ENCODE results near the gene CNIH3. TPM values are rescaled to one million over a fixed set of nuclear protein-coding genes. Genes with fewer than 3 reads are reported as not detected.

CNIH3 gene
- total and polyA plus RNA-seq, 2 donors (not counting 1 experiment from before 2014, with no cell fraction given), result 0.72 to 1.8 TPM

GRCh38 chr1:224616756-224617409, 766 bp downstream of the CNIH3 start:
- H3K9me3 ChIP-seq (ENCODE audit: control extremely low read depth in 1 of 3, control insufficient read depth in 2 of 3, insufficient read depth in 1 of 3, low read length in 2 of 3), result peaks cover 0 to 4% (median 0%) of the 10 kb centered on the region in 3 donors
- H3K4me2 ChIP-seq (replicated peaks; ENCODE audit: low read depth, low read length, poor library complexity, severe bottlenecking), result peak overlapping the region; percentile 33
- no peak overlapping the region for H3K4me3 ChIP-seq (ENCODE audit: control extremely low read depth in 1 of 5, extremely low read depth in 1 of 5, insufficient read depth in 1 of 5, low read depth in 2 of 5, low read length in 4 of 5)
- intact Hi-C loops (cut with micrococcal nuclease), result no loop called here
- DNase-seq (no peak), ATAC-seq (ENCODE audit: low read depth) (no peak)
- Mint-ChIP-seq H3K27ac (no peak overlapping the region), H3K4me3 (peak overlapping the region; percentile 29), H3K9me3 (ENCODE audit: insufficient read depth) (peaks cover 3% of the 10 kb centered on the region), H3K4me1 (peaks cover 13% of the 10 kb centered on the region), H3K27me3 (peaks cover 52% of the 10 kb centered on the region)
- H3K36me3 ChIP-seq (replicated peaks in 1 of 2; ENCODE audit: control extremely low read depth in 1 of 2, control insufficient read depth in 1 of 2, extremely low read depth in 1 of 2, insufficient read depth in 2 of 2, low read length in 1 of 2), result no peaks in the 10 kb centered on the region
- peaks cover 6 to 7% of the 10 kb centered on the region in 2 donors for H3K4me1 ChIP-seq (ENCODE audit: control insufficient read depth in 2 of 2, insufficient read depth in 2 of 2, low read length in 2 of 2)
- no peaks in the 10 kb centered on the region for H3K79me2 ChIP-seq (ENCODE audit: control insufficient read depth, insufficient read depth, low read length)
- CTCF ChIA-PET, result no interaction called here
- POLR2A ChIA-PET, result no interaction called here
- no peaks in the 10 kb centered on the region for H4K20me1 ChIP-seq (ENCODE audit: control insufficient read depth, insufficient read depth, low read length, poor library complexity, severe bottlenecking)
- no peak overlapping the region for H2AFZ ChIP-seq (ENCODE audit: insufficient read depth, low read depth, low read length, poor library complexity, severe bottlenecking)
- H3K9ac ChIP-seq (ENCODE audit: low read length), result no peak overlapping the region
- TF ChIP-seq EZH2 (IDR thresholded peaks at IDR 0.05; ENCODE audit: borderline replicate concordance, insufficient read depth, low read depth, low read length, poor library complexity, severe bottlenecking) (no peak), CTCF (IDR thresholded peaks at IDR 0.05) (no peak)
- peaks cover 0 to 33% (median 21%) of the 10 kb centered on the region in 4 experiments for H3K27me3 ChIP-seq (replicated peaks in 1 of 4; ENCODE audit: control extremely low read depth in 1 of 4, control insufficient read depth in 3 of 4, insufficient read depth in 4 of 4, low read length in 3 of 4)
- WGBS (ENCODE audit: insufficient coverage), result 5% methylated on average over 51 of the region's 52 CpGs
- no peak overlapping the region for H3K27ac ChIP-seq (ENCODE audit: low read length in 2 of 2)

Data from B cell (primary cell).